GM23248 (cell line): ENCODE results near the gene ZNF438. TPM values are rescaled to one million over a fixed set of nuclear protein-coding genes. Genes with fewer than 3 reads are reported as not detected.

Source experiments
- DNase-seq: peaks from one replicate; pipeline ENCODE4 v3.0.0-alpha.2; 2015
- H2AFZ ChIP-seq: fragments of 200-600 bp; sonication (generic); 2 replicates; pipeline ENCODE4 v1.6.1; 2016; ENCODE audit warnings: antibody characterized with exemption
- H3F3A ChIP-seq: fragments of 200-600 bp; sonication (generic); 2 replicates; pipeline ENCODE4 v1.6.1; 2016; ENCODE audit warnings: mild to moderate bottlenecking, antibody characterized with exemption, mixed run types; ENCODE audit not compliant: insufficient read depth
- H3K27ac ChIP-seq: fragments of 200-600 bp; sonication (generic); 2 replicates; pipeline ENCODE4 v1.5.1; 2016; ENCODE audit warnings: mild to moderate bottlenecking
- H3K27me3 ChIP-seq: fragments of 200-600 bp; sonication (generic); replicated peaks from 2 replicates; pipeline ENCODE4 v1.6.1; 2016; ENCODE audit warnings: mild to moderate bottlenecking; ENCODE audit not compliant: insufficient read depth
- H3K36me3 ChIP-seq: fragments of 200-600 bp; sonication (generic); 2 replicates; pipeline ENCODE4 v1.6.1; 2016; ENCODE audit warnings: low read depth, mild to moderate bottlenecking
- H3K4me1 ChIP-seq: fragments of 200-600 bp; sonication (generic); 2 replicates; pipeline ENCODE4 v1.6.1; 2016; ENCODE audit warnings: mild to moderate bottlenecking; ENCODE audit not compliant: insufficient read depth
- H3K4me2 ChIP-seq: fragments of 200-600 bp; sonication (generic); one replicate; pipeline ENCODE4 v1.6.1; 2016; ENCODE audit warnings: mild to moderate bottlenecking; ENCODE audit not compliant: unreplicated experiment
- H3K4me3 ChIP-seq: fragments of 200-600 bp; sonication (generic); 2 replicates; pipeline ENCODE4 v1.5.1; 2016; ENCODE audit warnings: mild to moderate bottlenecking
- H3K79me2 ChIP-seq: fragments of 200-600 bp; sonication (generic); 2 replicates; pipeline ENCODE4 v1.6.1; 2016; ENCODE audit warnings: mild to moderate bottlenecking; ENCODE audit not compliant: insufficient read depth
- H3K9ac ChIP-seq: fragments of 200-600 bp; sonication (generic); 2 replicates; pipeline ENCODE4 v1.6.1; 2016; ENCODE audit warnings: mild to moderate bottlenecking
- H3K9me2 ChIP-seq: fragments of 200-600 bp; sonication (generic); 2 replicates; pipeline ENCODE4 v1.6.1; 2016; ENCODE audit warnings: mixed run types, mild to moderate bottlenecking, moderate library complexity; ENCODE audit not compliant: insufficient read depth
- H3K9me3 ChIP-seq: fragments of 200-600 bp; sonication (generic); one replicate; pipeline ENCODE4 v1.6.1; 2017; ENCODE audit warnings: low read depth
- H4K20me1 ChIP-seq: fragments of 200-600 bp; sonication (generic); 2 replicates; pipeline ENCODE4 v1.6.0; 2016; ENCODE audit not compliant: insufficient read depth
- EZH2 ChIP-seq: fragments of 200-600 bp; sonication (generic); IDR thresholded peaks from 2 replicates; pipeline ENCODE4 v1.6.1; 2018; ENCODE audit warnings: antibody characterized with exemption, mild to moderate bottlenecking; ENCODE audit not compliant: insufficient read depth, poor library complexity, severe bottlenecking
- EZH2phosphoT487 ChIP-seq: fragments of 200-600 bp; sonication (generic); IDR thresholded peaks from 2 replicates; pipeline ENCODE4 v1.6.1; 2018; ENCODE audit warnings: antibody characterized with exemption, moderate library complexity, mild to moderate bottlenecking, low read depth; ENCODE audit not compliant: insufficient read depth
- WGBS, 2 experiments: methylation state at CpG; one replicate each; pipeline ENCODE4 v1.1.6; 2015 to 2017; ENCODE audit warnings: low lambda C conversion rate in 2 of 2, low coverage in 1 of 2; ENCODE audit errors: missing lambda C conversion rate in 2 of 2; 5-methylcytosine and 5-hydroxymethylcytosine counted together
- in situ Hi-C: fragments of 300-500 bp; cut with MboI; formaldehyde crosslinking; loops from 2 replicates; pipeline ENCODE4 v1.15.0; 2020
- polyA plus RNA-seq: library from polyadenylated mRNA; unstranded; fragments of >200 nt; fragmentation: Nextera tagmentation; extraction: Ambion mirVana; gene quantifications from 2 replicates; pipeline ENCODE4 v1.2.1, GENCODE V29; 2016
- total RNA-seq: library from RNA; depleted of rRNA; stranded (reverse); fragments of >200 nt; shearing (Covaris generic); gene quantifications from 2 replicates; pipeline ENCODE4 v1.2.3, GENCODE V29; 2014

Gene ZNF438
- total and polyA plus RNA-seq, 2 experiments from 2014 or later = 2.9 to 4.1 TPM

DNA sequence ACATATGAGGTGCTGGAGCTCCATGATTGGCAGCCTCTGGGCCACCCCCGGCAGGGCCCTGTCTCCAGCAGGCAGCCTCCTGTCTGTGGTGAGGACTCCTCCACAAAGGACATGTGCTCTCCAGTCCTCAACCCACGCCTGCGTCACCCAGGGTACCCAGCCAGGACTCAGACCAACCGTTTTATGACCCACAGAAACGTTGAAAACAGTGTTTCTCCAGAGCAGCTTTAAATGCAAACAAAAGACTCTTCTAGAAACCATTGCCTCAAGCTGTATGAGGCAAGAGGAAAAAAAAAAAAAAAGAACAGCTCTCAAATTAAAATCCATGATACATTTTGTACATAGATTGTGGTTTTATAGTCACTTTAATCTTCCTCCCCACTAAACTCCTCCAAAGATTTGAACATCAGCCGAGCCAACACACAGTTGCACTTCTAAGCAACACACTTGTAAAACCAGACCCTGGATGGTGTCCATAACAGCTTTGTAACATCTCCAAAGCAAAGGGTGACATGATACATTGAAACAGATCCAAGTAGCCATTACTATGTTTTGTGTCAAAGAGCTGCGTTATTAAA, 227.1 kb downstream of the ZNF438 start:
- peak overlapping the region; percentile 45 for H3K9ac ChIP-seq
- in situ Hi-C loops = no loop called here
- peak; percentile 75 for DNase-seq
- H3K9me2 ChIP-seq = no peaks in the 10 kb centered on the region
- no peaks in the 10 kb centered on the region for H3K36me3 ChIP-seq
- peak overlapping the region; percentile 26; the same call in 1 of the 2 replicates for H2AFZ ChIP-seq
- peak overlapping the region; percentile 72 for H3K4me2 ChIP-seq
- no peaks in the 10 kb centered on the region for H3K27me3 ChIP-seq
- no peak overlapping the region for H3K4me3 ChIP-seq
- peak overlapping the region; percentile 73 for H3K27ac ChIP-seq
- no peaks in the 10 kb centered on the region for H4K20me1 ChIP-seq
- no peaks in the 10 kb centered on the region for H3K9me3 ChIP-seq
- no peaks in the 10 kb centered on the region for H3K79me2 ChIP-seq
- TF ChIP-seq EZH2 (no peak), EZH2phosphoT487 (no peak)
- H3F3A ChIP-seq = peaks cover 17% of the 10 kb centered on the region
- 11 to 19% methylated on average over 7 of the region's 7 CpGs for WGBS, 2 experiments
- peaks cover 26% of the 10 kb centered on the region for H3K4me1 ChIP-seq

DNA sequence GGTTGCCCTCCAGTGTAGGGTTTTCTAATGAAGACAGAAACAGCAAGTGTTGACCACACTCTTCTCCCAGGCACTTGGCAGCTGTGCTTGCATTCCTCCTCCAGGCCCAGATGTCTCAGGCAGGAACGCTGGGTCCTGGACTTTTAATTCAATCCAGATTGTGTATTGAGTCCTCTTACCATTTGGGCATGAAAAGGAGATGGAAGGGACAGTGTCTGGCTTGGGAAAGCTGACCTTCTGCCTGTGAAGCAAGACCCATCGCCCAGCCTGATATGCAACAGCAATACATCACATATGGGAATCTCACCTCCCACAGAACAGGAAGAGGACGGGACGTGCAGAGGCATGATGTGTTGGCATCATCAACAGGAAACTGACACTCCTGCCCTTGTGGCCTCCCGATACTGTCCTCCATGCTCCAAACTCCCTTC, 227.8 kb downstream of the ZNF438 start:
- Histone ChIP-seq H3K27ac (peak overlapping the region; percentile 73), H3F3A (peaks cover 17% of the 10 kb centered on the region), H4K20me1 (no peaks in the 10 kb centered on the region), H3K27me3 (no peaks in the 10 kb centered on the region), H3K36me3 (no peaks in the 10 kb centered on the region), H2AFZ (peak overlapping the region; percentile 26; the same call in 1 of the 2 replicates), H3K4me1 (peaks cover 26% of the 10 kb centered on the region), H3K79me2 (no peaks in the 10 kb centered on the region), H3K4me2 (peak overlapping the region; percentile 72), H3K9ac (peak overlapping the region; percentile 45), H3K9me3 (no peaks in the 10 kb centered on the region), H3K9me2 (no peaks in the 10 kb centered on the region), H3K4me3 (no peak overlapping the region)
- in situ Hi-C loops = no loop called here
- WGBS, 2 experiments = 0 to 3% methylated on average over 5 of the region's 5 CpGs
- TF ChIP-seq EZH2phosphoT487 (no peak), EZH2 (no peak)
- peak; percentile 85 for DNase-seq

DNA sequence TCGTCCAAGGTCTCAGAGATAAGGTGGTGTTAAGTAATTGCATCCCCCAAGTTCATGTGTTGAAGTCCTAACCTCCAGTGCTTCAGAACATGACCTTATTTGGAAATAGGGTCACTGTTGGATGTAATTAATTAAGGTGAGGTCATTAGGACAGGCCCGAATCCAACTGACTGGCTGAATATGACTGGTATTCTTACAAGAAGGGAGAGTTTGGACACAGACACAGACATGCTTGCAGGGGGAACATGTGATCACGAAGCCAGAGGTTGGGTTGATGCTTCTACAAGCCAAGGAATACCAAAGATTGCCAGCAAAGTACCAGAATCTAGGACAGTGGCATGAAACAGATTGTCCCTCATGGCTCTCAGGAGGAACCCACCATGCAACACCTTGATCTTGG, 228.6 kb downstream of the ZNF438 start:
- in situ Hi-C loops = no loop called here
- Histone ChIP-seq H3K9me2 (no peaks in the 10 kb centered on the region), H3K27me3 (no peaks in the 10 kb centered on the region), H3K36me3 (no peaks in the 10 kb centered on the region), H3K4me2 (no peak overlapping the region), H3K79me2 (no peaks in the 10 kb centered on the region), H3K9ac (no peak overlapping the region), H3K9me3 (no peaks in the 10 kb centered on the region), H4K20me1 (no peaks in the 10 kb centered on the region), H3K27ac (no peak overlapping the region), H3K4me3 (no peak overlapping the region), H3F3A (peaks cover 17% of the 10 kb centered on the region), H2AFZ (no peak overlapping the region), H3K4me1 (peaks cover 26% of the 10 kb centered on the region)
- 78 to 80% methylated on average over 3 of the region's 3 CpGs for WGBS, 2 experiments
- TF ChIP-seq EZH2phosphoT487 = no peak
- TF ChIP-seq EZH2 = no peak
- DNase-seq = no peak

DNA sequence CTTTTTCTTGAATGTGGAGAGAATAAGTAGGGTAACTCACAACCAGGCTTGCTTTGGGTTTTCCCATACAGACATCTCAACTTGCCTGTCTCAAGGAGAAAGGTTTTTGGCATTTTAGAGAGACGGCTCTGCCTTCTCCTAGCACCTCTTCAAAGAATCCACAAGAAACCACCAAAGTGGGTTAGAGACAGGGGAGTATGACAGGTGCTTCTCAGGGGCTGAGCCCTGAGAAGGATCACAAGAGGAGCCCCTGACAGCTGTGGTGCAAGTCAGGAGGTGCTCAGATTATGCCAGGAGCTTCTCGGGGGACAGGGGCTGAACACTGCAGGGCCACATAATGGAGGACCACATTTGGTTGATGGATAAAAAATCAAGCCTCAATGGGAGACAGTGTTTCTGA, 231.3 kb downstream of the ZNF438 start:
- Histone ChIP-seq H3K79me2 (no peaks in the 10 kb centered on the region), H3K9ac (no peak overlapping the region), H3K27me3 (no peaks in the 10 kb centered on the region), H3K9me3 (no peaks in the 10 kb centered on the region), H4K20me1 (no peaks in the 10 kb centered on the region), H3K36me3 (no peaks in the 10 kb centered on the region), H3F3A (peaks cover 17% of the 10 kb centered on the region), H3K4me2 (no peak overlapping the region), H3K27ac (no peak overlapping the region), H3K4me1 (peaks cover 26% of the 10 kb centered on the region), H3K9me2 (no peaks in the 10 kb centered on the region), H2AFZ (no peak overlapping the region), H3K4me3 (no peak overlapping the region)
- WGBS, 2 experiments = 87 to 95% methylated on average over 2 of the region's 2 CpGs
- DNase-seq = no peak
- TF ChIP-seq EZH2phosphoT487 (no peak), EZH2 (no peak)
- in situ Hi-C loops = no loop called here
